NB4 (cell line): ENCODE results near the gene ARHGEF7.

Experiments used
- DNase-seq: peaks from one replicate; pipeline ENCODE4 v3.0.0; 2010; ENCODE audit warnings: low read depth
- H3K4me3 ChIP-seq: one replicate; pipeline ENCODE4 v1.5.1; 2011; ENCODE audit warnings: mild to moderate bottlenecking, low read depth, low read length, moderate library complexity
- MYC ChIP-seq: IDR thresholded peaks from 2 replicates; pipeline ENCODE4 v1.6.1; 2011; ENCODE audit warnings: low read depth, low read length
- POLR2A ChIP-seq: IDR thresholded peaks from 2 replicates; pipeline ENCODE4 v1.6.1; 2011; ENCODE audit warnings: mild to moderate bottlenecking; ENCODE audit not compliant: insufficient read length; ENCODE audit errors: extremely low read depth
- TF ChIP-seq, protein P1 (sequence below): IDR thresholded peaks from 2 replicates; pipeline ENCODE4 v1.6.1; 2011; ENCODE audit warnings: low read depth, low read length
- TF ChIP-seq, protein P2 (sequence below): IDR thresholded peaks from one replicate; pipeline ENCODE4 v1.5.1; 2012; ENCODE audit warnings: low read depth, low read length

Gene ARHGEF7

DNA sequence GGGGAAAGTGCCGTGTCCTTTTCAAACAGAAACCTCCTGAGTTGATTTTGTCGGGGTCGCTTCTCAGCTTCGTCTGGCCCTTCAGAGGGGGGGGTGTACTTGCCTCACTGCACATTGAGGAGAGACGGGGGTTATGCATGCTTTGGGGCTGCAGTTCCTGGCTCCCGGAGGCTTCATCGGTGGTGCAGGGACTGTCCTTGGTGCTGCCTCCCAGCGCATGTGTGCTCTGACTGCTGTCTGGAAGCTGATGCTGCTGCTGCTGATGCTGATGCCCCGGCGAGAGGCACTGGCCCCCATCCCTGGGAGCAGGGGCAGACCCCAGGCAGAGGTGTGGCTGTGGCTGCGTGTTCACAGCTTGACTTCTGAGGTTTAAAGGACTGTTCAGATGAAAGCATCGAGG lies 91.0 kb downstream of the ARHGEF7 start:
- DNase-seq: no peak
- no peak for TF ChIP-seq MYC
- TF ChIP-seq, protein P1, sequence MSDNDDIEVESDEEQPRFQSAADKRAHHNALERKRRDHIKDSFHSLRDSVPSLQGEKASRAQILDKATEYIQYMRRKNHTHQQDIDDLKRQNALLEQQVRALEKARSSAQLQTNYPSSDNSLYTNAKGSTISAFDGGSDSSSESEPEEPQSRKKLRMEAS: no peak
- no peak for TF ChIP-seq POLR2A
- TF ChIP-seq, protein P2, sequence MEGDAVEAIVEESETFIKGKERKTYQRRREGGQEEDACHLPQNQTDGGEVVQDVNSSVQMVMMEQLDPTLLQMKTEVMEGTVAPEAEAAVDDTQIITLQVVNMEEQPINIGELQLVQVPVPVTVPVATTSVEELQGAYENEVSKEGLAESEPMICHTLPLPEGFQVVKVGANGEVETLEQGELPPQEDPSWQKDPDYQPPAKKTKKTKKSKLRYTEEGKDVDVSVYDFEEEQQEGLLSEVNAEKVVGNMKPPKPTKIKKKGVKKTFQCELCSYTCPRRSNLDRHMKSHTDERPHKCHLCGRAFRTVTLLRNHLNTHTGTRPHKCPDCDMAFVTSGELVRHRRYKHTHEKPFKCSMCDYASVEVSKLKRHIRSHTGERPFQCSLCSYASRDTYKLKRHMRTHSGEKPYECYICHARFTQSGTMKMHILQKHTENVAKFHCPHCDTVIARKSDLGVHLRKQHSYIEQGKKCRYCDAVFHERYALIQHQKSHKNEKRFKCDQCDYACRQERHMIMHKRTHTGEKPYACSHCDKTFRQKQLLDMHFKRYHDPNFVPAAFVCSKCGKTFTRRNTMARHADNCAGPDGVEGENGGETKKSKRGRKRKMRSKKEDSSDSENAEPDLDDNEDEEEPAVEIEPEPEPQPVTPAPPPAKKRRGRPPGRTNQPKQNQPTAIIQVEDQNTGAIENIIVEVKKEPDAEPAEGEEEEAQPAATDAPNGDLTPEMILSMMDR: no peak
- H3K4me3 ChIP-seq: no peak overlapping the region

DNA sequence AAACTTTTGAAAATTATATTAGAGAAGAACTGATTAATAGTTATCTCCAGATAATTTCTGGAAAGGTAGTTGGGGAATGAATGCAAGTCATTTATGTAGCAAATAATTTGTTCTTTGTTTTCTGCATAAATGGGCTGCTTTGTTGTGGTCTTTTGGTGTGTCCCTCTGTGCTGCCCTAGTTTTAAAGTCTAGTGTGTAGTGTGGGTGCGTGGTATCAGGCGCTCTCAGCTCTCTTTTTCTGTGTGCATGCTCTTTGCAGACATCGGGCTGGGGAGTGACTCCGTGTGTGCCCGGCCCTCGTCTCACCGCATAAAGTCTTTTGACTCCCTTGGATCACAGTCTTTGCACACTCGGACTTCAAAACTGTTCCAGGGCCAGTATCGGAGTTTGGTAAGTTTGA lies 94.5 kb downstream of the ARHGEF7 start:
- no peak overlapping the region for H3K4me3 ChIP-seq
- TF ChIP-seq MYC (no peak), POLR2A (no peak)
- TF ChIP-seq, protein P1: no peak
- TF ChIP-seq, protein P2: no peak
- no peak for DNase-seq

- no peak overlapping the region for H3K4me3 ChIP-seq
- TF ChIP-seq POLR2A (no peak), MYC (no peak)
- TF ChIP-seq, protein P2: no peak
- TF ChIP-seq, protein P1: no peak
- DNase-seq: no peak
Measured at GRCh38 chr13:111210091-111210490, 95.0 kb downstream of the ARHGEF7 start.

DNA sequence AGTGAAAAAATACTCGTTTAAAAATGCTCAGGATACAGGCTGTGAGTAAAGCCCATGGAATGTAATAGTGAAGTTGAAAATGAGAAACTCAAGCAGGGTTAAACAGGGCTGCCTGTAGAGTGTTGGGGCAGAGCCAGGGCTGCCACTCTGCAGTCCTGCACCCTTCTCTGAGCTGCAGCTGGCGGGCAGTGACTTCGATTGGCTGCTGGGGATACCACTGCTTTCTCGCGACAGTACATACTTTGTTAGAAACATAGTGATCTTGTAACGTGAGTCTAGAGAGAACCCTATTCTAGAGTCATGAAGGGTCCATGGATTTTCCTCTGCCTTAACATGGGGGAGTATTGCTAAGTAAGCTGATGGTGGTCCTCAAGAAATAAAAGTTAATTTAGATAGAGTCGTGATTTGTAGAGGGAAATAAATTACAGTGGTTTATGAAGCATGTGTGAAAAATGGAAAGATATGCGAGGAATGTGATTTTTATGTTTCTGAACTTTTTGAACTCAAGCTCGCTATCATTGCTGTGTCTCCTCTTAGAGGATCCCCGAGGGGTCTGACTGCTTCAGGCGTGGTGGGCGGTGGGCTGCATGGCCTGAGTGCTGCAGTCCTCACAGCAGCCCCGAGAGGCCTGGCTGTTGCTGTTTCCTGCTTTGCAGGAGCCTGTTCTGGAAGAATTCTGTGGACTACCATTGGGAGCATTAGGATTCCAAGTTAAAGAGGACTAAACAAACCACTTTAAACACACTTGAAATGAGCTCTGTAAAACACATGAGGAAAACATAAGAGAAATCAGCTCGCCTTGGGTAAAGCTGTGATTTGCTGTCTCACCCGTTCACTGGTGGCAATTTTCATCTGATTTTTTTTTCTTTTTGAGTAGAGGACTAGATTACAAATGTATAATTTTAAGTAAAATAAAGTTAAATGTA lies 95.7 kb downstream of the ARHGEF7 start:
- DNase-seq: no peak
- TF ChIP-seq, protein P1: no peak
- TF ChIP-seq, protein P2: no peak
- TF ChIP-seq MYC (no peak), POLR2A (no peak)
- no peak overlapping the region for H3K4me3 ChIP-seq

GRCh38 chr13:111211789-111212516 lies 96.8 kb downstream of the ARHGEF7 start:
- TF ChIP-seq, protein P2: no peak
- TF ChIP-seq, protein P1: no peak
- TF ChIP-seq MYC (no peak), POLR2A (no peak)
- no peak overlapping the region for H3K4me3 ChIP-seq
- no peak for DNase-seq
